PFSK-1 (cell line): ENCODE measurements around the gene SAG.

ENCODE experiments used
- FOXP2 ChIP-seq: optimal IDR thresholded peaks from 2 replicates; pipeline ENCODE3; 2011; ENCODE audit warnings: borderline replicate concordance, control low read depth, inconsistent platforms; ENCODE audit not compliant: insufficient read depth; ENCODE audit errors: extremely low read length, extremely low read depth
- POLR2AphosphoS5 ChIP-seq: IDR thresholded peaks from 2 replicates; pipeline ENCODE4 v1.6.1; 2012; ENCODE audit warnings: low read depth, mild to moderate bottlenecking, control low read depth, low read length, moderate library complexity
- REST ChIP-seq, 2 experiments: IDR thresholded peaks; 2 replicates each; pipeline versions ENCODE4 v1.6.1 to v1.8.0; 2011 to 2012; ENCODE audit warnings: low read depth in 2 of 2, low read length in 2 of 2, control low read depth in 1 of 2, inconsistent platforms in 1 of 2, mild to moderate bottlenecking in 1 of 2, moderate library complexity in 1 of 2; ENCODE audit not compliant: insufficient read depth in 1 of 2
- SIN3A ChIP-seq: IDR thresholded peaks from 2 replicates; pipeline ENCODE4 v1.6.1; 2012; ENCODE audit warnings: mild to moderate bottlenecking, low read length, moderate library complexity, borderline replicate concordance; ENCODE audit not compliant: insufficient read depth
- TAF1 ChIP-seq: IDR thresholded peaks from 2 replicates; pipeline ENCODE4 v1.6.1; 2012; ENCODE audit warnings: low read length, control low read depth, borderline replicate concordance; ENCODE audit not compliant: insufficient read depth

Gene SAG

GRCh38 chr2:233320470-233320869, 12.9 kb downstream of the SAG start:
- no peak for TF ChIP-seq REST (IDR thresholded peaks at IDR 0.05; ENCODE audit: insufficient read depth in 1 of 2, low read depth in 2 of 2, low read length in 2 of 2)
- TF ChIP-seq FOXP2, result no peak
- TF ChIP-seq TAF1, result no peak
- TF ChIP-seq SIN3A, result no peak
- TF ChIP-seq POLR2AphosphoS5, result no peak

- TF ChIP-seq SIN3A, result no peak
- TF ChIP-seq REST (IDR thresholded peaks at IDR 0.05; ENCODE audit: insufficient read depth in 1 of 2, low read depth in 2 of 2, low read length in 2 of 2), result no peak
- no peak for TF ChIP-seq POLR2AphosphoS5
- TF ChIP-seq FOXP2, result no peak
- no peak for TF ChIP-seq TAF1
Observed at GRCh38 chr2:233321166-233321565, 13.6 kb downstream of the SAG start.

GRCh38 chr2:233323851-233324250, 16.2 kb downstream of the SAG start:
- no peak for TF ChIP-seq REST (IDR thresholded peaks at IDR 0.05; ENCODE audit: insufficient read depth in 1 of 2, low read depth in 2 of 2, low read length in 2 of 2)

- no peak for TF ChIP-seq POLR2AphosphoS5
Observed at GRCh38 chr2:233325256-233325655, 17.6 kb downstream of the SAG start.

- no peak for TF ChIP-seq SIN3A
- no peak for TF ChIP-seq FOXP2
- no peak for TF ChIP-seq TAF1
- no peak for TF ChIP-seq POLR2AphosphoS5
- peak in 1 of 2 experiments; percentile 69; a peak in 1 of 4 replicates for TF ChIP-seq REST (IDR thresholded peaks at IDR 0.05; ENCODE audit: insufficient read depth in 1 of 2, low read depth in 2 of 2, low read length in 2 of 2)
Observed at GRCh38 chr2:233325814-233326213, 18.2 kb downstream of the SAG start.

GRCh38 chr2:233326500-233326899, 18.9 kb downstream of the SAG start:
- TF ChIP-seq REST (IDR thresholded peaks at IDR 0.05; ENCODE audit: insufficient read depth in 1 of 2, low read depth in 2 of 2, low read length in 2 of 2), result no peak
- TF ChIP-seq SIN3A, result no peak
- no peak for TF ChIP-seq POLR2AphosphoS5
- TF ChIP-seq FOXP2, result no peak
- no peak for TF ChIP-seq TAF1
